ENCODE data around the gene RSU1.

DNA sequence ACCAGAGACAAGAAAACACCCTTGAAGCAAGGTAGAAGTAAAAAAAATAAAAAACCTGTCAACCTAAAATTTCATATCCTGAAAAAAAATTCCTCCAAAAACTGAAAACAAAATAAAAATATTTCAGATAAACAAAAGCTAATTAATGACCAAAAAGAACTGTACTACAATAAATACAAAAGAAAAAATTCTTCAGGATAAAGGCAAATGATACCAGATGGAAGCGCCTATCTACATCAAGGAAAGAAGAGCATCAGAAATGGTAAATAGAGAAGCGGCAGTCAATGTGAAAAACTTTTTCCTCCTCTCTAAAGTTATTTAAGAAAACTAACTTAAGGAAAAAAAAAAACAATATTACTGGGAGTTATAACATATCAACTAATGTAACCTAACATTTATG is 79.8 kb downstream of the RSU1 start:
- TF ChIP-seq CTCF (IDR thresholded peaks at IDR 0.05 in 8 of 11, conservative IDR thresholded peaks at IDR 0.05 in 3 of 11) (no peak), POLR2A (IDR thresholded peaks at IDR 0.05) (no peak), POLR2AphosphoS5 (IDR thresholded peaks at IDR 0.05) (no peak)

All from spleen (tissue), 7 donors.